Measurements from ENCODE around the gene BTAF1.

BTAF1 gene

DNA sequence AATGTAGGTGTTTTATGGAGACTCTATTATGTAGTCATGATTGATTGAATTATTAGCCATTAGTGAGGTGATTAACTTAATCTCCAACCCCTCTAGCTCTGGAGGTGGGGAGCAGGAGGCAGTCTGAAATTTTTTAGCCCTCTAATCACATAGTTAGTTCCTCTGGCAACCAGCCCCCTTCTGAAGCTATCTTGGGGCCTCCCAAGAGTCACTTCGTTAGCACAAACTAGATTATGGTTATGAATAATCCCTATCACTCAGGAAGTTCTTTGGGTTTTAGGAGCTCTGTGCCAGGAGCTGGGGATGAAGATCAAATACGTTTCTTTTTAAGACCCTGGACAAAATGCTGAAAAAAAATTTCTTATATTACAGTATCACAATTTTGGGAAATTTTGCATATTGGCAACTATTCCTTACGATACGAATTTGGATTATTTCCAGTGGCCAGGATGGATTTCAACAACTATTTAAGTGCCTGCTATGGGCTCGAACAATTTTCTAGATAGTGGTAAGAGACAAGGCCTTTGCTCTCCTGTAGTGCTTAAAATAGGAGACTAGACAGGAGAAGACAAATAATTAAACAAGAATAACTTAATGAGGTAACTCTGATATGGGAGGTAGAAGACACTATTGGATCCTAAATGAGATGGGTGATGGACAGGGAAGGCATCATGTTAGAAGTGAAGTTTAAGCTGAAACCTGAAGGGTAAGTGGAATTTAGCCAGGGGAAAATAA, 52.9 kb downstream of the BTAF1 start:
- Histone ChIP-seq H3K27ac (no peak overlapping the region), H3K9me3 (ENCODE audit: severe bottlenecking) (no peaks in the 10 kb centered on the region), H3K36me3 (peaks cover 18% of the 10 kb centered on the region), H3K4me3 (ENCODE audit: low read depth, low read length) (no peak overlapping the region), H3K27me3 (ENCODE audit: insufficient read depth, low read depth, severe bottlenecking) (no peaks in the 10 kb centered on the region)
- TF ChIP-seq, protein P1, sequence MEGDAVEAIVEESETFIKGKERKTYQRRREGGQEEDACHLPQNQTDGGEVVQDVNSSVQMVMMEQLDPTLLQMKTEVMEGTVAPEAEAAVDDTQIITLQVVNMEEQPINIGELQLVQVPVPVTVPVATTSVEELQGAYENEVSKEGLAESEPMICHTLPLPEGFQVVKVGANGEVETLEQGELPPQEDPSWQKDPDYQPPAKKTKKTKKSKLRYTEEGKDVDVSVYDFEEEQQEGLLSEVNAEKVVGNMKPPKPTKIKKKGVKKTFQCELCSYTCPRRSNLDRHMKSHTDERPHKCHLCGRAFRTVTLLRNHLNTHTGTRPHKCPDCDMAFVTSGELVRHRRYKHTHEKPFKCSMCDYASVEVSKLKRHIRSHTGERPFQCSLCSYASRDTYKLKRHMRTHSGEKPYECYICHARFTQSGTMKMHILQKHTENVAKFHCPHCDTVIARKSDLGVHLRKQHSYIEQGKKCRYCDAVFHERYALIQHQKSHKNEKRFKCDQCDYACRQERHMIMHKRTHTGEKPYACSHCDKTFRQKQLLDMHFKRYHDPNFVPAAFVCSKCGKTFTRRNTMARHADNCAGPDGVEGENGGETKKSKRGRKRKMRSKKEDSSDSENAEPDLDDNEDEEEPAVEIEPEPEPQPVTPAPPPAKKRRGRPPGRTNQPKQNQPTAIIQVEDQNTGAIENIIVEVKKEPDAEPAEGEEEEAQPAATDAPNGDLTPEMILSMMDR (IDR thresholded peaks at IDR 0.05; ENCODE audit: low read depth, low read length) = no peak
- no peak for DNase-seq

DNA sequence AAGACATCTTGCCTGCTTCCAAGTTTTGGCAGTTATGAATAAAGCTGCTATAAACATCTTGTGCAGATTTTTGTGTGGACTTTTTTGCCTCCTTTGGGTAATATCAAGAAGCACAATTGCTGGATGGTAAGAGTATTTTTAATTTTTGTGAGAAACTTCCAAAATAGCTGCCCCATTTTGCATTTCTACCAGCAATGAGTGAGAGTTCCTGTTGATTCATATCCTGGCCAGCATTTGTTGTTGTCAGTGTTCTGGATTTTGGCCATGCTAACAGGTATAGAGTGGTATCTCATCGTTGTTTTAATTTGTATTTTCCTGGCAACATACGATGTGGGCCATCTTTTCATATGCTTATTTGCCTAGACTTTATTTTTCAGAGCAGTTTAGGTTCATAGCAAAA, 53.9 kb downstream of the BTAF1 start:
- TF ChIP-seq, protein P1 (IDR thresholded peaks at IDR 0.05; ENCODE audit: low read depth, low read length) = no peak
- no peak for DNase-seq
- H3K4me3 ChIP-seq (ENCODE audit: low read depth, low read length) = no peak overlapping the region
- H3K9me3 ChIP-seq (ENCODE audit: severe bottlenecking) = no peaks in the 10 kb centered on the region
- H3K36me3 ChIP-seq = peaks cover 26% of the 10 kb centered on the region
- no peak overlapping the region for H3K27ac ChIP-seq
- H3K27me3 ChIP-seq (ENCODE audit: insufficient read depth, low read depth, severe bottlenecking) = no peaks in the 10 kb centered on the region

DNA sequence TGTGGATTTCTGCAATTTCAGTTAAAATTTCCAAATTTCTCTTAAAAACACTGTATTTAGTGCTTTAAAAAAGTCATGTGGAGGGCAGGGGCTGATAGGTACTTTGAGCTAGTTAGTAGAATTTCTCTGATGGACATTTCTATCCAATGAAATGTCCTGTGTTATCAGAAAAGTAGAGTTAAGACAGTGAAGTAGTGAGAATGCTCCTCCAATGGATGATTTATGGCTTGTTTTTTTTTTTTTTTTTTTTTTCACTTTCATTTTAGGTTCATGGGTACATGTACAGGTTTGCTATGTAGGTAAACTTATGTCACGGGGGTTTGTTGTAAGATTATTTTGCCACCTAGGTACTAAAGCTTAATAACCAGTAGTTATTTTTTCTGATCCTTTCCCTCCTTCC, 55.0 kb downstream of the BTAF1 start:
- Histone ChIP-seq H3K9me3 (ENCODE audit: severe bottlenecking) (no peaks in the 10 kb centered on the region), H3K27me3 (ENCODE audit: insufficient read depth, low read depth, severe bottlenecking) (no peaks in the 10 kb centered on the region), H3K4me3 (ENCODE audit: low read depth, low read length) (no peak overlapping the region), H3K36me3 (peaks cover 37% of the 10 kb centered on the region), H3K27ac (no peak overlapping the region)
- TF ChIP-seq, protein P1 (IDR thresholded peaks at IDR 0.05; ENCODE audit: low read depth, low read length) = no peak
- no peak for DNase-seq

DNA sequence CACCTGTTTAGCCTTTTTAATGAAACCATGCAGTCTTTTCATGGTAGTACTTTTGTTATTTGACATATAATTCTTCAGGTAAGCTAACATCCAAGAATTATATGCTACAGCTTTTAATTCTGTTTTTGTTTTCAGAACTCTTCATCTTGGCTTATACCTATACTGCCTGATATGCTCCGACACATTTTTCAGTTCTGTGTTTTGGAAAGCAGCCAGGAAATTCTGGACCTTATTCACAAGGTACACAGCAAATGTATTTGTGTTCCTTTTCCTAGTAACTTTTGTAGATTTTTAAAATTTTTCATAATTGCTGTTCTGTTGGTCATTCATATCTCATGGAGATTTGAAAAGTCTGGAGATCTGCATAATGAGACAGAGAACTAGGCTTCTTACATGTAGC, 56.7 kb downstream of the BTAF1 start:
- DNase-seq = no peak
- no peak overlapping the region for H3K4me3 ChIP-seq (ENCODE audit: low read depth, low read length)
- TF ChIP-seq, protein P1 (IDR thresholded peaks at IDR 0.05; ENCODE audit: low read depth, low read length) = no peak
- no peak overlapping the region for H3K27ac ChIP-seq
- peaks cover 45% of the 10 kb centered on the region for H3K36me3 ChIP-seq
- H3K27me3 ChIP-seq (ENCODE audit: insufficient read depth, low read depth, severe bottlenecking) = no peaks in the 10 kb centered on the region
- H3K9me3 ChIP-seq (ENCODE audit: severe bottlenecking) = no peaks in the 10 kb centered on the region

DNA sequence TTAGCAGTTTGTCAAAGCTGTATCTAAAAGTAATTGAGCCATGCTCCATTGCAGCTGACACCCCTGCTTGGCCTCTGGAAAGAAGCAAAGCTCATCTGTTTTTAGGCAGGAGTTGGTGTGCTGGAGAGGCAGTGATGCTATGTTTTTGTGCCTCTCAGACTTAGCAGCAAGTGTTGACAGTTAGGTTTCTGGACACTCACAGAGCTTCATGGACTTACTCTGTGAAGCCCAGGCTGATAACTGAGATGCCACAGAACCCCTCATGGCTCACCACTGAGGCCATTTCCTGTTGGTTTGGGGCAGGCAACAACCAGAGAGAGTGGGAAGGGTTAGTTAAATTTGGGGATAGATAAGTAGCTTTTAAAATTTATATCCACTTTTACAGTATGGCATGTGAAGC, 59.8 kb downstream of the BTAF1 start:
- DNase-seq = no peak

More for the DNA sequence above, 59.8 kb downstream of the BTAF1 start:
- Histone ChIP-seq H3K27ac (no peak overlapping the region), H3K4me3 (ENCODE audit: low read depth, low read length) (no peak overlapping the region), H3K36me3 (peaks cover 53% of the 10 kb centered on the region), H3K27me3 (ENCODE audit: insufficient read depth, low read depth, severe bottlenecking) (no peaks in the 10 kb centered on the region), H3K9me3 (ENCODE audit: severe bottlenecking) (no peaks in the 10 kb centered on the region)
- TF ChIP-seq, protein P1 (IDR thresholded peaks at IDR 0.05; ENCODE audit: low read depth, low read length) = no peak

Measured in WERI-Rb-1 (cell line).